Subcutaneous abdominal adipose tissue (tissue), 5 donors: ENCODE data around the gene NAT8L.

Experiments used
- H3K27ac ChIP-seq: one replicate; pipeline ENCODE4 v1.7.0; 2013; ENCODE audit warnings: low read depth, mild to moderate bottlenecking, inconsistent platforms, low read length, moderate library complexity
- H3K27me3 ChIP-seq, 5 donors: one replicate each; pipeline ENCODE4 v1.7.0; 2013; ENCODE audit warnings: low read length in 5 of 5, inconsistent platforms in 1 of 5; ENCODE audit not compliant: control insufficient read depth in 5 of 5, insufficient read depth in 4 of 5
- H3K36me3 ChIP-seq, 5 donors: one replicate each; pipeline ENCODE4 v1.7.0; 2013; ENCODE audit warnings: low read length in 5 of 5; ENCODE audit not compliant: control insufficient read depth in 5 of 5, insufficient read depth in 5 of 5
- H3K4me1 ChIP-seq, 5 donors: one replicate each; pipeline ENCODE4 v1.7.0; 2013; ENCODE audit warnings: low read length in 5 of 5, mild to moderate bottlenecking in 3 of 5, moderate library complexity in 1 of 5; ENCODE audit not compliant: control insufficient read depth in 5 of 5, insufficient read depth in 5 of 5
- H3K4me3 ChIP-seq, 5 donors: one replicate each; pipeline ENCODE4 v1.7.0; 2013; ENCODE audit warnings: low read length in 5 of 5, low read depth in 1 of 5
- H3K9ac ChIP-seq, 5 donors: one replicate each; pipeline ENCODE4 v1.7.0; 2013; ENCODE audit warnings: low read length in 5 of 5, mild to moderate bottlenecking in 4 of 5, moderate library complexity in 3 of 5
- H3K9me3 ChIP-seq, 5 donors: one replicate each; pipeline ENCODE4 v1.7.0; 2013; ENCODE audit warnings: low read length in 5 of 5; ENCODE audit not compliant: control insufficient read depth in 5 of 5
- donor health status: healthy.
- donor health status: healthy.
- donor health status: healthy.
- donor health status: healthy.
- donor health status: healthy.

NAT8L gene

DNA sequence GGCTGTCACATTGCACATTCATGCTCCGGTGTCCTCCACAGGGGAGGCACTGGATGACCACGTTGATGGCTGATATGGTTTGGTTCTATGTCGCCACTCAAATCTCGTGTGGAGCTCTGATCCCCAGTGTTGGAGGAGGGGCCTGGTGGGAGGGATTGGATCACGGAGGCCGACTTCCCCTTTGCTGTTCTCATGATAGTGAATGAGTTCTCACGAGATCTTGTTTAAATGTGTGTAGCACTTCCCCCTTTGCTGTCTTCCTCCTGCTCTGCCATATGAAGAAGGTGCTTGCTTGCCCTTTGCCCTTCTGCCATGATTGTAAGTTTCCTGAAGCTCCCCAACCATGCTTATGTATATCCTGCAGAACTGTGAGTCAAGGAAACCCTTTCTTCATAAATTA, 22.3 kb upstream of the NAT8L start:
- Histone ChIP-seq H3K27me3 (peaks cover 0 to 19% (median 0%) of the 10 kb centered on the region in 5 donors), H3K9ac (no peak overlapping the region), H3K4me1 (peaks cover 0 to 16% (median 12%) of the 10 kb centered on the region in 5 donors), H3K9me3 (no peaks in the 10 kb centered on the region), H3K27ac (no peak overlapping the region), H3K4me3 (no peak overlapping the region), H3K36me3 (no peaks in the 10 kb centered on the region)

GRCh38 chr4:2040391-2041238, 18.5 kb upstream of the NAT8L start:
- no peaks in the 10 kb centered on the region for H3K36me3 ChIP-seq
- peaks cover 0 to 19% (median 0%) of the 10 kb centered on the region in 5 donors for H3K27me3 ChIP-seq
- peak overlapping the region in 1 of 5 donors; percentile 68 for H3K4me3 ChIP-seq
- H3K9me3 ChIP-seq = peaks cover 0 to 8% (median 7%) of the 10 kb centered on the region in 5 donors
- H3K4me1 ChIP-seq = peaks cover 0 to 25% (median 18%) of the 10 kb centered on the region in 5 donors
- no peak overlapping the region for H3K27ac ChIP-seq
- no peak overlapping the region for H3K9ac ChIP-seq

DNA sequence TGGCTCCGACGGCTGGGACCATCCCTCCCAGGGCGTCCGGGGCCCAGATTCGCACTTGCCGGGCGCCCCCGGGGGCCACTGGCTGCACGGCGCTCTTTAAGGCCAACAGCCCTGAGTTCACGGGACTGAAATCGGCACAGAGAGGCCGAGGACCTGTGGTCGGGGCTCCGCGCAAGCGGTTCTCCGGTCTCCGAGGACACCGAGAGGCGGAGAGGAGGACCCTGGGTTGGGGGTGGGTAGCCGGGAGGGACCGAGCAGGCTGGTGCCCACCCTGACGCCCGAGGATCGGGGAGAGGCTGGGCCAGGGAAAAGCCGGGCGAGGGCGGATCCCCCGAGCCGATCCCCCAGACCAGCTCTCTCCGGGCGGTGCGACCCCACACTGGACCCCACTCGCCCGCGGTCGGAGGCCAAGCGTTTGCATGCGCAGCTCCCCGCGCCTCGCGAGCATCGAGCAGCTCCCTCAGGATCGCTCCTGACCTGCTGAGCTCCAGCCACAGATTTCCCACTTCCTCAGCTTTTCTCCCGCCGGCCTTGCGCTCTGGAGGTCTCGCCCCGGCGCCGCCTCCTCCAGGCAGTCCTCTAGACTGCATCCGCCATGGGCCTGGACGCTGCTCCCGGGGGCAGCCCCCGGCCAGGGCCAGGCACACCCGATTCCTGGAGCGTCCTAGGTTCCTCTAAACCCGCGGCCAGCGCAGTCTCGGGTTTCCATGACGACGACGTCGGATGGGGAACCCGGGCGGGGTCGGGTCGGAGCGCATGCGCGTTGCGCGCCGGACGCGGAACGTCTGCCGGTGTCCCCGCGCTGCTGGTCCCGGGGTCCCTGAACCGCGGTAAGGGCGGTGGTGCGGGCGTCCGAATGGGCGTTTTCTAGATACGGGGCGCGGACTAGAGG, 17.6 kb upstream of the NAT8L start:
- Histone ChIP-seq H3K9me3 (peaks cover 0 to 8% (median 7%) of the 10 kb centered on the region in 5 donors), H3K9ac (peak overlapping the region in 3 of 5 donors; percentile 26 to 56 (median 37)), H3K4me3 (peak overlapping the region in 4 of 5 donors; percentile 50 to 77 (median 67)), H3K27ac (no peak overlapping the region), H3K36me3 (no peaks in the 10 kb centered on the region), H3K27me3 (peaks cover 0 to 16% (median 0%) of the 10 kb centered on the region in 5 donors), H3K4me1 (peaks cover 0 to 25% (median 19%) of the 10 kb centered on the region in 5 donors)

- Histone ChIP-seq H3K36me3 (no peaks in the 10 kb centered on the region), H3K9me3 (peaks cover 0 to 8% (median 7%) of the 10 kb centered on the region in 5 donors), H3K4me1 (peaks cover 0 to 25% (median 22%) of the 10 kb centered on the region in 5 donors), H3K27ac (no peak overlapping the region), H3K27me3 (peaks cover 0 to 15% (median 0%) of the 10 kb centered on the region in 5 donors), H3K9ac (no peak overlapping the region), H3K4me3 (peak overlapping the region in 3 of 5 donors; percentile 50 to 68 (median 66))
These were observed 16.8 kb upstream of the NAT8L start for GRCh38 chr4:2042204-2042946.

DNA sequence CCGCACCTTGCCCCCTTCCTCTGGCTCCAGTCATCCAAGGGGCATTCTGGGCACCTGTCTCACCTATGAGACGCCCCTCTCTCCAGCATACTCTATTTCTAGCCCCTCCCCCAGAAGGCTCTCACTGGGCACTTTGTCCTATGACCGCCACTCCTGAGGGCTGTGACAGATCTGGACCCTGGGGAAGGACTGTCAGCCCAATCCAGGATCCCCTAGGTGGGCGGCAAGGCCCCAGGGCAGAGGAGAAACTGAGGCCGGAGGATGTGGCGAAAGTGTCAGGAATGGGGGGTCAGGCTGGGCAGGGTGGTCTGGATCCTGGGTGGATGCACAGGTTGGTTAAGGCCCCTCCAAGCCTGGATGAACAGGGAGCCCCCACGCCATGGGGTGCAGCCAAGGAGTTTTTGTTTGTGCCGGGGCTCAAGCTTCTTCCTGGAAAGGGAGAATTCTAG, 16.2 kb upstream of the NAT8L start:
- Histone ChIP-seq H3K9me3 (peaks cover 0 to 8% (median 7%) of the 10 kb centered on the region in 5 donors), H3K9ac (no peak overlapping the region), H3K27me3 (peaks cover 0 to 15% (median 0%) of the 10 kb centered on the region in 5 donors), H3K27ac (no peak overlapping the region), H3K4me3 (peak overlapping the region in 1 of 5 donors; percentile 68), H3K36me3 (no peaks in the 10 kb centered on the region), H3K4me1 (peaks cover 0 to 25% (median 22%) of the 10 kb centered on the region in 5 donors)

GRCh38 chr4:2043396-2044118, 15.6 kb upstream of the NAT8L start:
- Histone ChIP-seq H3K27ac (no peak overlapping the region), H3K4me1 (peaks cover 0 to 25% (median 22%) of the 10 kb centered on the region in 5 donors), H3K36me3 (no peaks in the 10 kb centered on the region), H3K27me3 (peaks cover 0 to 15% (median 2%) of the 10 kb centered on the region in 5 donors), H3K4me3 (no peak overlapping the region), H3K9me3 (peaks cover 0 to 8% (median 7%) of the 10 kb centered on the region in 5 donors), H3K9ac (no peak overlapping the region)

GRCh38 chr4:2044119-2044485, 15.0 kb upstream of the NAT8L start:
- H3K27me3 ChIP-seq = peaks cover 0 to 15% (median 2%) of the 10 kb centered on the region in 5 donors
- H3K4me3 ChIP-seq = no peak overlapping the region

DNA sequence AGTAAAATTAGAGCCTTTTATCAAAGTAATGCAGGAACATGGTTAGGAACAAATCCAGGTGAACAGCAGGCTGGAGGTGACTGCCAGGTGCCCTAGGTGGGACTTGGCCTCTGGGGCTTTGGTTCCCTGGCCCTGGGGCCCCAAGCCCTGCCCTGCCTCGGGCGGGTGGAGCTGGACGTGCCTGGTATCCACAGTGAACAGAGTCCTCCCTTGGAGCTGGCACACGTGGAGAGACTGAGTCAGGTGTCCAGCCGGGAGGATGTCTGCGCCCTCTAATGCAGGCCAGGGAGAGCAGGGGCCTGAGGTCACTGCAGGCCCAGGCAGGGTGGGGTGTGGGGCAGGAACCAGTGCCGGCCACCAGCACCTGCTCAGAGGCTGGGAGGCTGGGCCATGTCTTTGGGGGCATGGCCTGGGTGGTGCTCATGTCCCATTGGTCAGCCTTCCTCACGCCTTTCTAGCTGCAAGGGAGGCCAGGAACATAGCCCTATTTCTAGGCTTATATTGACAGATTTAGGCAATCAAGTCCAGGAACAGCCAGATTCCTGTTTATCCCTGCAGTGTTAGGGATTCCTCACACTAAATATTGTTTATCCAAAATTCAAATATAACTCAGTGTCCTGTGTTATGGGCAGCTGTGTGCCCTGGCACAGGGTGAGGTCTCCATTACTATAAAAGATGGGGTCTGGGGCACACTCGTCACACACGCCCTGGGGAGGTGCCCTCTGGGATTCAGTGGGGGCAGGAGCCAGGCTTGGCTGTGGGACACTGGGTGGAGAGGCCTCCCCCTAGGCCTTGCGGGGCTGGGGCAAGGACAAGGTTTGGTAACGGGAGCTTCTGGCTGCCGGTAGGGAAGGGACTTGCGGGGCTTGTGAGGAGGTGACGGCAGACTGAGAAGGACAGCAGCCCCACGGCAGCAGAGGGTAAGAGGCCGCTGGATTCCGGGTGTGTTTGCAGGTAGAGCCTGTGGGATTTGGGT, 14.3 kb upstream of the NAT8L start:
- H3K27me3 ChIP-seq = peaks cover 0 to 15% (median 2%) of the 10 kb centered on the region in 5 donors
- no peak overlapping the region for H3K4me3 ChIP-seq
- H3K4me1 ChIP-seq = peaks cover 0 to 25% (median 22%) of the 10 kb centered on the region in 5 donors
- no peak overlapping the region for H3K9ac ChIP-seq
- H3K36me3 ChIP-seq = no peaks in the 10 kb centered on the region
- no peak overlapping the region for H3K27ac ChIP-seq
- H3K9me3 ChIP-seq = peaks cover 0 to 8% (median 7%) of the 10 kb centered on the region in 5 donors

More at GRCh38 chr4:2044119-2044485, 15.0 kb upstream of the NAT8L start:
- Histone ChIP-seq H3K4me1 (peaks cover 0 to 25% (median 22%) of the 10 kb centered on the region in 5 donors), H3K9ac (no peak overlapping the region), H3K9me3 (peaks cover 0 to 8% (median 7%) of the 10 kb centered on the region in 5 donors), H3K36me3 (no peaks in the 10 kb centered on the region), H3K27ac (no peak overlapping the region)
